Measurements from ENCODE around the gene ATG2B.
"Not testable (repeated sequence)": the region's sequence is repeated elsewhere in the genome, so short reads cannot be mapped to it uniquely, and the experiment has no call there.

Gene ATG2B

DNA sequence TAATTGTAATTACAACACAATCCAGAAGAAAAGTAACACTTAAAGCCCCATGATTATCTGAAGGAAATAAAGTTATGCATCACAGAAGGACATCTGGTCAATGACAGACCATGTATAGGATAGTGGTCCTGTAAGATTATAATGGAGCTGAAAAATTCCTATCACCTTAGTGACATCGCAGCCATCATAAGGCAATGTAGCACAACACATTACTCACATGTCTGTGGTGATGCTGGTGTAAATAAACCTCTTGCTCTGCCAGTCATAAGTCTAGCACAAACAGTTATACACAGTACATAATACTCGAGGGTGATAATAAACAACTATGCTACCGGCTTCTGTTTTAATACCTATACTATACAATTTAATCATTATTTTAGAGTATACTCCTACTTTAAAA is 11.2 kb downstream of the ATG2B start:
- no peak for DNase-seq (ENCODE audit: low read depth)
- TF ChIP-seq, protein P1, sequence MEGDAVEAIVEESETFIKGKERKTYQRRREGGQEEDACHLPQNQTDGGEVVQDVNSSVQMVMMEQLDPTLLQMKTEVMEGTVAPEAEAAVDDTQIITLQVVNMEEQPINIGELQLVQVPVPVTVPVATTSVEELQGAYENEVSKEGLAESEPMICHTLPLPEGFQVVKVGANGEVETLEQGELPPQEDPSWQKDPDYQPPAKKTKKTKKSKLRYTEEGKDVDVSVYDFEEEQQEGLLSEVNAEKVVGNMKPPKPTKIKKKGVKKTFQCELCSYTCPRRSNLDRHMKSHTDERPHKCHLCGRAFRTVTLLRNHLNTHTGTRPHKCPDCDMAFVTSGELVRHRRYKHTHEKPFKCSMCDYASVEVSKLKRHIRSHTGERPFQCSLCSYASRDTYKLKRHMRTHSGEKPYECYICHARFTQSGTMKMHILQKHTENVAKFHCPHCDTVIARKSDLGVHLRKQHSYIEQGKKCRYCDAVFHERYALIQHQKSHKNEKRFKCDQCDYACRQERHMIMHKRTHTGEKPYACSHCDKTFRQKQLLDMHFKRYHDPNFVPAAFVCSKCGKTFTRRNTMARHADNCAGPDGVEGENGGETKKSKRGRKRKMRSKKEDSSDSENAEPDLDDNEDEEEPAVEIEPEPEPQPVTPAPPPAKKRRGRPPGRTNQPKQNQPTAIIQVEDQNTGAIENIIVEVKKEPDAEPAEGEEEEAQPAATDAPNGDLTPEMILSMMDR (conservative IDR thresholded peaks at IDR 0.05; ENCODE audit: control insufficient read depth, insufficient read depth, low read depth, low read length): no peak
- H3K4me3 ChIP-seq (ENCODE audit: control insufficient read depth, low read depth, low read length): no peak overlapping the region

DNA sequence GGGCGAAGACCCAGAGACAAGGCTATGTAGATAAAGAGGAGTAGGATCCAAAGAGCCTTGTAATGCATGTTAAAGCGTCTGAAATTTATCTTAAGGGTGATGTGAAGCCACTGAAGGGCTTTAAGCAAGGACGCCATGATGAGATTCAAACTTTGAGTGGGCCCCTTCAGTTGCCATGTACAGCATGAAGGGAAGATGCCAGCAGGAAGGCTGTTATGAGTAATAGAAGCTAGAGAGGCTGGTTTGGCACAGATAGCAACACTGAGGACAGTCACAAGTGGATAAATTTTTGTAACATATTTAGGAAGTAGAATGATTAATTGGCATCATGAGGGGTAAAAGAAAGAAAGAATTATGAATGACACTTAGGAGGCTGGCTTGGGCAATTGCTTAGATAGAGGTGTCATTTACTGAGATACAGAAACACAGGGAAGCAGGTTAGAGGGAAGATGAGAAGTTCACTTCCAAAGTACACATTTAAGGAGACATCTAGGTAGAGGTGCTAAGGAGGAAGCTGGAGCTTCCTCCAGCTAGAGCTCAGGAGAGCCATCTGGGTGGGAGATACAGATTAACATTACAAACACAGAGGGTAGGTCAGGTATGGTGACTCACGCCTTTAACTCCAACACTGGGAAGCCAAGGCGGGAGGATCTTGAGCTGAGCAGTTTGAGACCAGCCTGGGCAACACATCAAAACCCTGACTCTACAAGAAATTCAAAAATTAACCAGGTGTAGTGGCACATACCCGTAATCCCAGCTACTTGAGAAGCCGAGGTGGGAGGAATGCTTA is 13.7 kb downstream of the ATG2B start:
- no peak for DNase-seq (ENCODE audit: low read depth)
- no peak overlapping the region for H3K4me3 ChIP-seq (ENCODE audit: control insufficient read depth, low read depth, low read length)
- TF ChIP-seq, protein P1 (conservative IDR thresholded peaks at IDR 0.05; ENCODE audit: control insufficient read depth, insufficient read depth, low read depth, low read length): no peak

DNA sequence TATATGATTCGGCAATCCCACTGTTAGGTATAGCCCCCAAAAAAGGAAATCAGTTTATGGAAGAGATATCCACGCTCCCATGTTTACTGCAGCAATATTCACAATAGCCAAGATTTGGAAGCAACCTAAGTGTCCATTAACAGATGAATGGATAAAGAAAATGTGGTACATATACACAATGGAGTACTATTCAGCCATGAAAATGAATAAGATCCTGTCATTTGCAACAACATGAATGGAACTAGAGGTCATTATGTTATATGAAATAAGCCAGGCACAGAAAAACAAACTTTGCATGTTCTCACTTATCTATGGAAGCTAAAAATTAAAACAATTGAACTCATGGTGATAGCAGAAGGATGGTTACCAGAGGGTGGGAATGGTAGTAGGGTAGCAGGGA is 15.2 kb downstream of the ATG2B start:
- DNase-seq (ENCODE audit: low read depth); H3K4me3 ChIP-seq (ENCODE audit: control insufficient read depth, low read depth, low read length): not testable (repeated sequence)

- no peak for DNase-seq (ENCODE audit: low read depth)
- no peak overlapping the region for H3K4me3 ChIP-seq (ENCODE audit: control insufficient read depth, low read depth, low read length)
- TF ChIP-seq, protein P1 (conservative IDR thresholded peaks at IDR 0.05; ENCODE audit: control insufficient read depth, insufficient read depth, low read depth, low read length): no peak
Observed at GRCh38 chr14:96345669-96346068, 17.5 kb downstream of the ATG2B start.

DNA sequence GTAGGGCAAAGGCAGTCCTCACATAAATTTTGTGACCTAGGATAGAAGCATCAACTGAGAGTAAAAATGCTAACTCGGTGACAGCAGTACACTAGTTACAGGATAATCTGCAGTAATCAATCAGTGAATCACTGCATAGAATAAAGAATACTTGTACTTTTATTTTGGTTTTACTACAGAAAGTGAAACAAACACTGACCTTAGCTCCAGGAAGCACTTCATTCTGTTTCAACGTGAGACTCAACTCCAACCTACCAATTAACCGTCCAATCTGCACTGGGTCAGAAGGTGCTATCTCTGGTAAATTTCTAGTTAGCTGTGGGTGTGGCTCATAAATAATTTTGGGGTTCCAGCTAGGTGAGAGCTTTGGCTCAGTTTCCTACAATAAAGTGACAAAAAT is 21.8 kb downstream of the ATG2B start:
- DNase-seq (ENCODE audit: low read depth): no peak
- TF ChIP-seq, protein P1 (conservative IDR thresholded peaks at IDR 0.05; ENCODE audit: control insufficient read depth, insufficient read depth, low read depth, low read length): no peak
- no peak overlapping the region for H3K4me3 ChIP-seq (ENCODE audit: control insufficient read depth, low read depth, low read length)

DNA sequence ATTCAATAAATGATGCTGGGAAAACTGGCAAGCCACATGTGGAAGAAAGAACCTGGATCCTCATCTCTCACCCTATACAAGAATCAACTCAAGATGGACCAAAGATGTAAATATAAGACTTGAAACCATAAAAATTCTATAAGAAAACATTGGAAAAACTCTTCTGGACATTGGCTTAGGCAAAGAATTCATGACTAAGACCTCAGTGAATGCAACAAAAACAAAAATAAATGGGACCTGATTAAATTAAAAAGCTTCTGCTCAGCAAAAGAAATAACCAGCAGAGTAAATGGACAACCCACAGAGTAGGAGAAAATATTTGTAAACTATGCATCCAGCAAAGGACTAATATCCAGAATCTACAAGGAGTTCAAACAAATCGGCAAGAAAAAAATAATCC is 24.6 kb downstream of the ATG2B start:
- TF ChIP-seq, protein P1 (conservative IDR thresholded peaks at IDR 0.05; ENCODE audit: control insufficient read depth, insufficient read depth, low read depth, low read length): no peak
- no peak overlapping the region for H3K4me3 ChIP-seq (ENCODE audit: control insufficient read depth, low read depth, low read length)
- no peak for DNase-seq (ENCODE audit: low read depth)

DNA sequence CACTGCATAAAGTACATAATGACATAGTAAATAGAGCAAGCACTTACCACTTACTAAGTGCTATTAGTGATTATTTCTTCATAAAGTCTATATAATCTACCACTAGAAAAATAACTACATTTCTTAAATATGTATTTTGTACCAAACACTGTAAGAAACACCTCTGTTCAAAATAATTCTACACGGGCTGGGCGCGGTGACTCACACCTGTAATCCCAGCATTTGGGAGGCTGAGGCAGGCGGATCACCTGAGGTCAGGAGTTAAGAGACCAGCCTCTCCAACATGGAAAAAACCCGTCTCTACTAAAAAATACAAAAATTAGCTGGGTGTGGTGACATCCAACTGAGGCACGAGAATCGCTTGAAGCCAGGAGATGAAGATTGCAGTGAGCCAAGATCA is 38.9 kb downstream of the ATG2B start:
- TF ChIP-seq, protein P1 (conservative IDR thresholded peaks at IDR 0.05; ENCODE audit: control insufficient read depth, insufficient read depth, low read depth, low read length): no peak
- no peak overlapping the region for H3K4me3 ChIP-seq (ENCODE audit: control insufficient read depth, low read depth, low read length)
- DNase-seq (ENCODE audit: low read depth): no peak

All from fibroblast of mammary gland (primary cell).